A172 (cell line): ENCODE data around the gene ITPK1. TPM values are rescaled to one million over a fixed set of nuclear protein-coding genes. Genes with fewer than 3 reads are reported as not detected.

Experiments used
- DNase-seq: peaks from one replicate; pipeline ENCODE4 v3.0.0-alpha.2; 2015; ENCODE audit warnings: low spot score
- total RNA-seq: library from RNA; depleted of rRNA; stranded (reverse); fragments of >200 nt; shearing (Covaris generic); gene quantifications from 2 replicates; pipeline ENCODE4 v1.2.3, GENCODE V29; 2014

The ITPK1 gene
- total RNA-seq, 1 experiment from 2014 or later, result 9.2 TPM

- no peak for DNase-seq
These were observed 176.6 kb downstream of the ITPK1 start for GRCh38 chr14:92938890-92939671.

GRCh38 chr14:92938235-92938875 lies 177.4 kb downstream of the ITPK1 start:
- no peak for DNase-seq

GRCh38 chr14:92937051-92937937 lies 178.4 kb downstream of the ITPK1 start:
- peak; percentile 22 for DNase-seq

GRCh38 chr14:92936085-92936484 lies 179.6 kb downstream of the ITPK1 start:
- no peak for DNase-seq

GRCh38 chr14:92935446-92935845 lies 180.3 kb downstream of the ITPK1 start:
- no peak for DNase-seq

GRCh38 chr14:92934196-92935085 lies 181.3 kb downstream of the ITPK1 start:
- DNase-seq, result no peak

GRCh38 chr14:92933481-92933880 lies 182.2 kb downstream of the ITPK1 start:
- no peak for DNase-seq

GRCh38 chr14:92932448-92933395 lies 183.0 kb downstream of the ITPK1 start:
- DNase-seq, result no peak

- DNase-seq, result no peak
These were observed 183.9 kb downstream of the ITPK1 start for GRCh38 chr14:92931681-92932447.

GRCh38 chr14:92930737-92931602 lies 184.8 kb downstream of the ITPK1 start:
- DNase-seq, result no peak

GRCh38 chr14:92929689-92930608 lies 185.8 kb downstream of the ITPK1 start:
- DNase-seq, result no peak

GRCh38 chr14:92928961-92929688 lies 186.6 kb downstream of the ITPK1 start:
- DNase-seq, result no peak

GRCh38 chr14:92928258-92928629 lies 187.5 kb downstream of the ITPK1 start:
- DNase-seq, result no peak

GRCh38 chr14:92927349-92928257 lies 188.1 kb downstream of the ITPK1 start:
- no peak for DNase-seq

GRCh38 chr14:92926931-92927330 lies 188.8 kb downstream of the ITPK1 start:
- no peak for DNase-seq
